ENCODE measurements around the gene HTRA3.

HTRA3 gene

GRCh38 chr4:8264106-8264505 is 5.4 kb upstream of the HTRA3 start:
- H3K4me3 ChIP-seq (ENCODE audit: low read length), result no peak overlapping the region
- no peak for DNase-seq (ENCODE audit: low read depth)
- no peak for TF ChIP-seq CTCF (conservative IDR thresholded peaks at IDR 0.05; ENCODE audit: low read length)

- no peak for DNase-seq (ENCODE audit: low read depth)
- TF ChIP-seq CTCF (conservative IDR thresholded peaks at IDR 0.05; ENCODE audit: low read length), result no peak
- H3K4me3 ChIP-seq (ENCODE audit: low read length), result no peak overlapping the region
These were observed 4.2 kb upstream of the HTRA3 start for GRCh38 chr4:8265171-8265929.

- DNase-seq (ENCODE audit: low read depth), result no peak
- TF ChIP-seq CTCF (conservative IDR thresholded peaks at IDR 0.05; ENCODE audit: low read length), result no peak
- no peak overlapping the region for H3K4me3 ChIP-seq (ENCODE audit: low read length)
These were observed 3.5 kb upstream of the HTRA3 start for GRCh38 chr4:8266088-8266487.

- no peak overlapping the region for H3K4me3 ChIP-seq (ENCODE audit: low read length)
- no peak for TF ChIP-seq CTCF (conservative IDR thresholded peaks at IDR 0.05; ENCODE audit: low read length)
- no peak for DNase-seq (ENCODE audit: low read depth)
These were observed 3.0 kb upstream of the HTRA3 start for GRCh38 chr4:8266508-8266907.

- peak; percentile 65 for TF ChIP-seq CTCF (conservative IDR thresholded peaks at IDR 0.05; ENCODE audit: low read length)
- peak; percentile 44 for DNase-seq (ENCODE audit: low read depth)
- H3K4me3 ChIP-seq (ENCODE audit: low read length), result no peak overlapping the region
These were observed 2.5 kb upstream of the HTRA3 start for GRCh38 chr4:8267077-8267476.

- TF ChIP-seq CTCF (conservative IDR thresholded peaks at IDR 0.05; ENCODE audit: low read length), result no peak
- H3K4me3 ChIP-seq (ENCODE audit: low read length), result no peak overlapping the region
- DNase-seq (ENCODE audit: low read depth), result no peak
These were observed 1.3 kb upstream of the HTRA3 start for GRCh38 chr4:8268211-8268610.

GRCh38 chr4:8268901-8269534 is 536 bp upstream of the HTRA3 start:
- no peak overlapping the region for H3K4me3 ChIP-seq (ENCODE audit: low read length)

More at GRCh38 chr4:8268901-8269534, 536 bp upstream of the HTRA3 start:
- no peak for TF ChIP-seq CTCF (conservative IDR thresholded peaks at IDR 0.05; ENCODE audit: low read length)
- no peak for DNase-seq (ENCODE audit: low read depth)

All from AG10803 (cell line).